AG10803 (cell line): Measurements from ENCODE around the gene ATG10.

Source experiments
- DNase-seq: peaks from one replicate; pipeline ENCODE4 v3.0.0; 2010; ENCODE audit warnings: low read depth
- H3K4me3 ChIP-seq: 2 replicates; pipeline ENCODE4 v1.5.1; 2011; ENCODE audit warnings: mild to moderate bottlenecking, low read length, control low read depth
- CTCF ChIP-seq: conservative IDR thresholded peaks from 2 replicates; pipeline ENCODE4 v1.5.1; 2011; ENCODE audit warnings: mild to moderate bottlenecking, low read length, control low read depth, inconsistent platforms

ATG10 gene

GRCh38 chr5:82297711-82298110 is 325.9 kb downstream of the ATG10 start:
- TF ChIP-seq CTCF = no peak
- H3K4me3 ChIP-seq = no peak overlapping the region
- DNase-seq = no peak

- no peak for DNase-seq
- H3K4me3 ChIP-seq = no peak overlapping the region
- TF ChIP-seq CTCF = no peak
Measured at GRCh38 chr5:82298668-82299067, 326.8 kb downstream of the ATG10 start.

- DNase-seq = no peak
- H3K4me3 ChIP-seq = no peak overlapping the region
- no peak for TF ChIP-seq CTCF
Measured at GRCh38 chr5:82301190-82301589, 329.4 kb downstream of the ATG10 start.
